ENCODE data around the gene RINL. TPM values are rescaled to one million over a fixed set of nuclear protein-coding genes. Genes with fewer than 3 reads are reported as not detected.

The RINL gene
- total and polyA plus RNA-seq, 2 of the 8 experiments (the other 6 are each of a cell fraction or from before 2014, with no cell fraction given), result 11.1 to 11.9 TPM

DNA sequence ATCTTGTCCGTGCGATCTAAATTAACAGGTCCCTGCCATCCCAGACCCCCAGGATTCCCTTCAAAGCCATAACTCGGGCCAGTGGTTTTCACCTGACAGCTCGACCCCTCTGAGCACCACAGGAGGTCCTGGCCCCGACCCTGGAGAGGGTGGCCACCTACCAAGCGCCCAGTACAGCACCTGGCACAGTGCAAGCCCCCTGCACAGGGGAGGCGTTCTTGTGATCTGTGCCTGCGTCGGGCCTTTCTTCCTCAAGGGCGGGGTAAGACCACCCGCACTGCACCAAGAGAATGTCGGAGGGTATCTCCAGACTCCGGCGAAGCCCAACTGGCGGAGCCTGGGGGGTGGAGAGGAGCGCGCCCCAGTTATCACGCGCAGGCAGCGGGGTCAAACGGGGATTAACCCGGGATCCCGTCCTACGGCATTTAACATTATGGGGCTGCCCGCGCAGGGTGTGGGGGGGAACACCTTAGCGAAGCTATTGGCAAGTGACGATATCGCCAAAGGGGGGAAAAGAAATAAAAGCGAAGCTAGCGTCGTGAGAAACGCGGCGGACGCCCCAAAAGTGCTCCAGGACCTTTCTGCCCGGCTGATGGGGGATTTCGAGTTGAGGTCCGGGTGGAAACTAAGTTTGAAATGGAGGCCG, 27.0 kb downstream of the RINL start (continued):
- TF ChIP-seq, protein P1, sequence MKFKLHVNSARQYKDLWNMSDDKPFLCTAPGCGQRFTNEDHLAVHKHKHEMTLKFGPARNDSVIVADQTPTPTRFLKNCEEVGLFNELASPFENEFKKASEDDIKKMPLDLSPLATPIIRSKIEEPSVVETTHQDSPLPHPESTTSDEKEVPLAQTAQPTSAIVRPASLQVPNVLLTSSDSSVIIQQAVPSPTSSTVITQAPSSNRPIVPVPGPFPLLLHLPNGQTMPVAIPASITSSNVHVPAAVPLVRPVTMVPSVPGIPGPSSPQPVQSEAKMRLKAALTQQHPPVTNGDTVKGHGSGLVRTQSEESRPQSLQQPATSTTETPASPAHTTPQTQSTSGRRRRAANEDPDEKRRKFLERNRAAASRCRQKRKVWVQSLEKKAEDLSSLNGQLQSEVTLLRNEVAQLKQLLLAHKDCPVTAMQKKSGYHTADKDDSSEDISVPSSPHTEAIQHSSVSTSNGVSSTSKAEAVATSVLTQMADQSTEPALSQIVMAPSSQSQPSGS (IDR thresholded peaks at IDR 0.05; ENCODE audit: low read length), result no peak
- peak; percentile 43 for TF ChIP-seq TAF7 (optimal IDR thresholded peaks at IDR 0.05; ENCODE audit: borderline replicate concordance, low read depth, low read length)

Data from H1 (cell line).